K562 (cell line): ENCODE data around the gene GP2. TPM values are rescaled to one million over a fixed set of nuclear protein-coding genes. Genes with fewer than 3 reads are reported as not detected.

Experiments
- ATAC-seq: fragments of 200-7000 bp; cut with Tn5 transposase; 3 replicates; pipeline ENCODE4 v1.9.1; 2020; ENCODE audit warnings: moderate library complexity
- BruUV-seq: library from RNA; stranded (reverse); fragments of 400-500 nt; replicated peaks from 2 replicates; lab custom pipeline; 2021; lab: Mats Ljungman, UMichigan
- CTCF ChIA-PET: fragments of 300-600 bp; formaldehyde crosslinking; extraction: SDS; loops from one replicate; lab custom pipeline; 2021; ENCODE audit warnings: low intra/inter-chr PET ratio; lab: Yijun Ruan, JAX
- POLR2A ChIA-PET: fragments of 300-600, 350-650 bp; sonication (Branson Sonifier 250); formaldehyde crosslinking; extraction: SDS; loops from one replicate; lab custom pipeline; 2021; ENCODE audit warnings: antibody characterized with exemption, inconsistent platforms; lab: Yijun Ruan, JAX
- DNase-seq, 4 experiments: peaks; one replicate each; pipeline versions ENCODE4 v3.0.0 to v3.0.0-alpha.2; 2011 to 2018; ENCODE audit warnings: low spot score in 3 of 4, mixed read lengths in 3 of 4; ENCODE audit errors: extremely low read depth in 1 of 4
- FAIRE-seq: peaks from 2 replicates; lab custom pipeline; 2011; peaks lifted over from hg19 to GRCh38; lab: Jason Lieb, UNC
- H2AFZ ChIP-seq: 2 replicates; pipeline ENCODE4 v1.6.0; 2011; ENCODE audit warnings: low read depth, low read length, control low read depth, inconsistent platforms
- H3K27ac ChIP-seq: fragments of 200-600 bp; 3 replicates; pipeline ENCODE4 v1.8.0; 2011; ENCODE audit warnings: low read depth, mild to moderate bottlenecking, control low read depth, inconsistent platforms, low read length, moderate library complexity, mixed read lengths; ENCODE audit errors: extremely low read depth
- H3K27me3 ChIP-seq, 2 experiments: fragments of 300-600 bp in 1 of 2; 2 replicates in 1 of 2; 3 replicates in 1 of 2; pipeline versions ENCODE4 v1.6.0 to v1.8.0; 2011; ENCODE audit warnings: inconsistent platforms in 2 of 2, low read length in 2 of 2, mild to moderate bottlenecking in 1 of 2, mixed read lengths in 1 of 2, moderate library complexity in 1 of 2; ENCODE audit not compliant: control insufficient read depth in 2 of 2, insufficient read depth in 2 of 2
- H3K36me3 ChIP-seq: fragments of 300-600 bp; 3 replicates; pipeline ENCODE4 v1.8.0; 2011; ENCODE audit warnings: mild to moderate bottlenecking, low read length, inconsistent platforms; ENCODE audit not compliant: control insufficient read depth, insufficient read depth
- H3K4me1 ChIP-seq, 2 experiments: fragments of 200-600 bp in 1 of 2; replicated peaks in 1 of 2; 2 replicates in 1 of 2; 3 replicates in 1 of 2; pipeline versions ENCODE4 v1.5.1 to v1.8.0; 2011; ENCODE audit warnings: inconsistent platforms in 2 of 2, low read length in 2 of 2, mild to moderate bottlenecking in 1 of 2, mixed read lengths in 1 of 2, moderate library complexity in 1 of 2; ENCODE audit not compliant: control insufficient read depth in 2 of 2, insufficient read depth in 2 of 2
- H3K4me2 ChIP-seq: 2 replicates; pipeline ENCODE4 v1.6.1; 2011; ENCODE audit warnings: low read length, control low read depth, inconsistent platforms, mixed read lengths; ENCODE audit not compliant: insufficient read depth
- H3K4me3 ChIP-seq: fragments of 200-600 bp; sonication (generic), shearing (Covaris generic); 2 replicates; pipeline ENCODE4 v1.5.1; 2016; ENCODE audit warnings: control low read depth, inconsistent platforms
- H3K79me2 ChIP-seq: fragments of 200-600 bp; 3 replicates; pipeline ENCODE4 v1.8.0; 2011; ENCODE audit warnings: low read length, inconsistent platforms; ENCODE audit not compliant: control insufficient read depth, insufficient read depth
- H3K9ac ChIP-seq, 2 experiments: 2 replicates each; pipeline versions ENCODE4 v1.6.0 to v1.6.1; 2011; ENCODE audit warnings: low read depth in 2 of 2, low read length in 2 of 2, control low read depth in 1 of 2, inconsistent platforms in 1 of 2, mild to moderate bottlenecking in 1 of 2, mixed read lengths in 1 of 2; ENCODE audit not compliant: insufficient read depth in 1 of 2
- H3K9me1 ChIP-seq: one replicate; pipeline ENCODE4 v1.6.0; 2011; ENCODE audit warnings: inconsistent platforms, mild to moderate bottlenecking, low read length, moderate library complexity; ENCODE audit not compliant: control insufficient read depth, insufficient read depth
- H3K9me3 ChIP-seq: replicated peaks from 2 replicates; pipeline ENCODE4 v1.5.1; 2011; ENCODE audit warnings: low read depth, low read length, inconsistent platforms; ENCODE audit not compliant: control insufficient read depth, insufficient read depth
- H4K20me1 ChIP-seq: replicated peaks from 2 replicates; pipeline ENCODE4 v1.6.1; 2011; ENCODE audit warnings: low read length, inconsistent platforms, mixed read lengths; ENCODE audit not compliant: control insufficient read depth, insufficient read depth
- GTF2E2 ChIP-seq: fragments of 200-800 bp; sonication (Bioruptor generic); IDR thresholded peaks from 2 replicates; pipeline ENCODE4 v1.6.1; 2016; ENCODE audit warnings: missing genetic modification characterization, missing compliant biosample characterization
- ZFP36 ChIP-seq: fragments of 150-350 bp; IDR thresholded peaks from 2 replicates; pipeline ENCODE4 v1.6.1; 2018; ENCODE audit warnings: low read length, low read depth; ENCODE audit not compliant: partially characterized antibody
- WGBS: fragments of 100-300 bp; shearing (Covaris generic); methylation state at CpG from one replicate; pipeline ENCODE4 v1.1.6; 2016; ENCODE audit warnings: low coverage, mixed read lengths; ENCODE audit not compliant: insufficient coverage; ENCODE audit errors: missing lambda C conversion rate; 5-methylcytosine and 5-hydroxymethylcytosine counted together
- in situ Hi-C: fragments of 300-500 bp; cut with MboI; formaldehyde crosslinking; loops from 4 replicates; pipeline ENCODE4 v1.15.0; 2018; ENCODE audit warnings: inconsistent platforms, mixed read lengths
- intact Hi-C: fragments of 100-400 bp; cut with micrococcal nuclease; formaldehyde crosslinking; loops from 2 replicates; pipeline ENCODE4 v1.14.2; 2022
- polyA plus RNA-seq, 8 experiments: library from polyadenylated mRNA; depleted of rRNA in 4 of 8; stranded (reverse) in 5 of 8; unstranded in 3 of 8; fragments of >200 nt; fragmentation: Nextera tagmentation in 2 of 8; fragmentation: Illumina TruSeq in 1 of 8; extraction: Ambion mirVana in 2 of 8; extraction: Trizol in 1 of 8; gene quantifications; 2 replicates each; pipeline versions ENCODE4 v1.2.1 to v1.2.3, GENCODE V29; 2011 to 2014; ENCODE audit warnings: inconsistent platforms in 1 of 8, missing spikeins in 1 of 8
- total RNA-seq, 7 experiments: library from RNA; depleted of rRNA in 6 of 7; stranded (reverse); fragments of >200 nt in 6 of 7; fragmentation: Illumina TruSeq in 2 of 7; extraction: Trizol in 2 of 7; gene quantifications; 2 replicates each; pipeline versions ENCODE4 v1.2.1 to v1.2.3, GENCODE V29; 2011 to 2021; ENCODE audit warnings: low replicate concordance in 1 of 7
- TF ChIP-seq, protein P1 (sequence below), 2 experiments: fragments of 450-650 bp; IDR thresholded peaks; 2 replicates each; pipeline ENCODE4 v1.6.1; 2018; ENCODE audit warnings: mild to moderate bottlenecking in 2 of 2, low read depth in 1 of 2; ENCODE audit not compliant: partially characterized antibody in 2 of 2

GP2 gene
- total and polyA plus RNA-seq, 9 of the 15 experiments (the other 6 are each of a cell fraction or from before 2014, with no cell fraction given), result 5.9 TPM; not detected in 8

- Histone ChIP-seq H3K9me3 (no peaks in the 10 kb centered on the region), H3K9ac (no peak overlapping the region), H3K79me2 (no peaks in the 10 kb centered on the region), H3K4me1 (no peaks in the 10 kb centered on the region), H3K9me1 (no peaks in the 10 kb centered on the region), H3K36me3 (no peaks in the 10 kb centered on the region), H3K27me3 (no peaks in the 10 kb centered on the region), H4K20me1 (peaks cover 3% of the 10 kb centered on the region; the same call in 1 of the 2 replicates), H2AFZ (no peak overlapping the region), H3K27ac (no peak overlapping the region), H3K4me2 (no peak overlapping the region), H3K4me3 (no peak overlapping the region)
- ChIA-PET CTCF (no interaction called here), POLR2A (no interaction called here)
- DNase-seq, result no peak
- intact Hi-C loops, result no loop called here
- WGBS, result 1% methylated on average over 7 of the region's 8 CpGs
- BruUV-seq, result no TSS peak
- no peak for ATAC-seq
- TF ChIP-seq, protein P1, sequence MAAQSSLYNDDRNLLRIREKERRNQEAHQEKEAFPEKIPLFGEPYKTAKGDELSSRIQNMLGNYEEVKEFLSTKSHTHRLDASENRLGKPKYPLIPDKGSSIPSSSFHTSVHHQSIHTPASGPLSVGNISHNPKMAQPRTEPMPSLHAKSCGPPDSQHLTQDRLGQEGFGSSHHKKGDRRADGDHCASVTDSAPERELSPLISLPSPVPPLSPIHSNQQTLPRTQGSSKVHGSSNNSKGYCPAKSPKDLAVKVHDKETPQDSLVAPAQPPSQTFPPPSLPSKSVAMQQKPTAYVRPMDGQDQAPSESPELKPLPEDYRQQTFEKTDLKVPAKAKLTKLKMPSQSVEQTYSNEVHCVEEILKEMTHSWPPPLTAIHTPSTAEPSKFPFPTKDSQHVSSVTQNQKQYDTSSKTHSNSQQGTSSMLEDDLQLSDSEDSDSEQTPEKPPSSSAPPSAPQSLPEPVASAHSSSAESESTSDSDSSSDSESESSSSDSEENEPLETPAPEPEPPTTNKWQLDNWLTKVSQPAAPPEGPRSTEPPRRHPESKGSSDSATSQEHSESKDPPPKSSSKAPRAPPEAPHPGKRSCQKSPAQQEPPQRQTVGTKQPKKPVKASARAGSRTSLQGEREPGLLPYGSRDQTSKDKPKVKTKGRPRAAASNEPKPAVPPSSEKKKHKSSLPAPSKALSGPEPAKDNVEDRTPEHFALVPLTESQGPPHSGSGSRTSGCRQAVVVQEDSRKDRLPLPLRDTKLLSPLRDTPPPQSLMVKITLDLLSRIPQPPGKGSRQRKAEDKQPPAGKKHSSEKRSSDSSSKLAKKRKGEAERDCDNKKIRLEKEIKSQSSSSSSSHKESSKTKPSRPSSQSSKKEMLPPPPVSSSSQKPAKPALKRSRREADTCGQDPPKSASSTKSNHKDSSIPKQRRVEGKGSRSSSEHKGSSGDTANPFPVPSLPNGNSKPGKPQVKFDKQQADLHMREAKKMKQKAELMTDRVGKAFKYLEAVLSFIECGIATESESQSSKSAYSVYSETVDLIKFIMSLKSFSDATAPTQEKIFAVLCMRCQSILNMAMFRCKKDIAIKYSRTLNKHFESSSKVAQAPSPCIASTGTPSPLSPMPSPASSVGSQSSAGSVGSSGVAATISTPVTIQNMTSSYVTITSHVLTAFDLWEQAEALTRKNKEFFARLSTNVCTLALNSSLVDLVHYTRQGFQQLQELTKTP (IDR thresholded peaks at IDR 0.05; ENCODE audit: low read depth in 1 of 2, partially characterized antibody in 2 of 2), result no peak
- TF ChIP-seq ZFP36 (no peak), GTF2E2 (no peak)
- FAIRE-seq, result no peak
- in situ Hi-C loops, result no loop called here
These were observed 10.2 kb downstream of the GP2 start for GRCh38 chr16:20317117-20317516.
